Uterus (tissue), 2 donors: ENCODE results near the gene C22orf39.

Experiments
- CTCF ChIP-seq, 4 experiments: fragments of 200-600 bp in 2 of 4; fragments of 450-650 bp in 2 of 4; sonication (generic) in 2 of 4; IDR thresholded peaks; one replicate each; pipeline ENCODE4 v1.5.1; 2016 to 2019; ENCODE audit warnings: antibody characterized with exemption in 4 of 4, mild to moderate bottlenecking in 2 of 4, moderate library complexity in 1 of 4
- POLR2A ChIP-seq, 2 donors: fragments of 450-650 bp; IDR thresholded peaks; one replicate each; pipeline ENCODE4 v1.6.1; 2016; ENCODE audit warnings: antibody characterized with exemption in 2 of 2, mild to moderate bottlenecking in 1 of 2, moderate library complexity in 1 of 2

- no peak for TF ChIP-seq CTCF (IDR thresholded peaks at IDR 0.05)
- TF ChIP-seq POLR2A (IDR thresholded peaks at IDR 0.05), result no peak
Measured at GRCh38 chr22:19480173-19480568, 32.7 kb upstream of the C22orf39 start.
